ENCODE measurements around the gene ANKRD36C.
"Not testable (repeated sequence)": the region's sequence is repeated elsewhere in the genome, so short reads cannot be mapped to it uniquely, and the experiment has no call there.

The ANKRD36C gene

DNA sequence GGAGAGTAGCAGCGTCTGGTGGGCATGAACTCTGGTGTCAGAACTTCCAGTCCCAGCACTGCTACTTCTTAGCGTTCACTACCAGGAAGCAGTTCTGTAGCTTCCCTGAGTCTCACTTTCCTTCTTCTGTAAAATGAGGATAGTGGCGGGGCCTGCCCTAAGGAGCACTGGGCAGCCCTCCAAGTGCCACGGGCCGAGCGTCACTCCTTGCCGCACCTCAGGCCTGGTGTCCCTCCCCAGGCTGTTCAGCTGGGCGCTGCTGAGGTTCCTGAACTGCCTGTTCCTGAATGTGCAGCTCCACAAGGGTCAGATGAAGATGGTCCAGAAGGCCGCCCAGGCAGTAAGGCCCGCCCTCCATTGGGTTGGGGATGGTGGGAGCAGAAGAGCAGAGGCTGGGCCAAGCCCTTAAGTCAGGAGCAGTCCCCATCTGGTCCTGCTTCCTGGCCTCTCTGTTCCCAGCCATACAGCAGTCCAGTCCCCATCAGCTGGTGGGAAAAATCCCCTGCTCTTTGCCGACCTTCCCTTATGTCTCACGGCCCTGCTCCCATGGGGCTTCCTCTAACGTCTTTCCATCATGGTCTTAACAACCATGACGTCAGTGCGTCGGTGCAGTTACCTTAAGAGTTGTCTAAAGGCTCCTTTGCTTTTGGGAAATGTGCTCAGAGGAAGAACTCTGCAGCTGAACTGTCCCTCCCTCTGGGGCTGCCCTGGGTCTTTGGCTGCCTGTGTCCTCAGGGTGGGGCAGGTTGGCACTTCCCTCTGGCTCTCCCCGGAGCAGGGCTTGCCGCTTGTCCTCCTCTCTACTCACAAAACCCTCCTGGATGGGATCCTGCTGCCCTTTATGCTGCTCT, 195.2 kb downstream of the ANKRD36C start:
- not testable (repeated sequence) for DNase-seq

DNA sequence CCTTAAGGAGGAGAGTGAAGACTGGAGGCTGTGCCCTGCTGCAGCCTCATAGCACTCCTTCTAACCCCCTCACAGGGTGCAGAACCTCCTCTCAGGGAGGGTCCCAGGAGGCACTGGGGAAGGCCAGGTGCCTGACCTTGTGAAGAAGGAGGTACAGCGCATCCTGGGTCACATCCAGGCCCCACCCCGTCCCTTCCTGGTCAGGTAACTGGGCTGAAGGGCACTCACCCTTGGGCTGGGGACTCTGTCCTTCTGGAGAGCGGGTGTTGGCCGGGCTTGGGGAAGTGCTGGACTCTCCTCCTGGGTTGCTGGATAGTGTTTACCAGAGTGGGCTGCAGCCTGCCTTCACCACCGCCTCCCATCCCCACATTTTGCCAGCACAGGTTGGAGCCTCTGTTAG, 197.7 kb downstream of the ANKRD36C start:
- DNase-seq, result not testable (repeated sequence)

DNA sequence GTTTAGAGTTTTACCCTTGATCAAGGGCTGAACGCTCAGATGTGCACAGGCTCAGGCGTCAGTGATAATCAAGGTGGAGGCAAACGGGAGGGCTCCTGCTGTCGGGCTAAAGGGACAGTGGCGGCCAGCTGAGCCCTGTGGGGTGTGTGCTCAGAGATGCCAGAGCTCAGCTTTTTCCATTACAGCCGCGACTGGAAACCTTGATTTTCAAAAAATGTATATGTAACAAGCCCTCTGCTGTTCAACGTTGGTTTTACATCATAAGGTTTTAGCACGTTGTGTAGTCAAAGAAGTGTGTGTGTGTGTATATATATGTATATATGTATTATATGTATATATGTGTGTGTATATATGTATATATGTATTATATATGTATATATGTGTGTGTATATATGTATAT, 201.4 kb downstream of the ANKRD36C start:
- DNase-seq, result not testable (repeated sequence)

DNA sequence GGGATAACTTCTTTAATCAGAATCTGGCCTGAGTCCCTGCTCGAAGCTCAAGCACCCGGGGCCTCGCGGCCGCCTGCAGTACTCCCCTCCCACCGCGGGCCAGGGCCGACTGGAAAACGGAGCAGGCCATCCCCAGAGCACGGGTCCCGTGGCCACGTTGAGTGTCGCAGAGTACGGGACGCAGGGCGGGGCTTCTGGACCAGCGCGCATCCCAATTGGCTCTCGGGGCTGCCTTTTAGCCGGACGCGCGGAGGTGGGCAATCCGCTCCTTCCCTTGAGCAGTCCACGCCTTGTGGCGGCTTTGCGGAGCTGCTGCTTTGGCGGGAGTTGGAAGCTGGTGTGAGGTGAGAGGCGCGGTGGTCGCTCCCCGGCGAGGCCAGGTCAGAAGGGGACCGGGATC, 202.2 kb downstream of the ANKRD36C start:
- DNase-seq, result not testable (repeated sequence)

DNA sequence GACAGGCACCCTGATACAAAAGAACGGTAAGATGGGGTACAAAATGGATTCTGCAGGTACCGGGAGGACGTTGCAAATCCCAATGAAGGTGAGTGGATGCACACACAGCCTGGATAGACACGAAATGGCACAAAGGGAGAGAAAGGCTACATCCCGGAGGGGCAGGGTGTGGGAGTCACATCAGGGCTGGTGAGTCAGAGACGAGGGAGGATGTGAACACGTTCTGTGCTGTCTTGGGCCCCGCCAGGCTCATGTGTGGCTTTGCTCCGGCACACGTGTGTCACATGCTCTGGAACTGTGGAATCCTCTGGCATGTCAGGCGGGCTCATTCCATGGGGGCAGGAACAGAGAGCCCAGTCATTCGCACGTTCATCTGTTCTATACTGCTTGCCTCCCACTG, 203.0 kb downstream of the ANKRD36C start:
- DNase-seq, result not testable (repeated sequence)
